Dermis microvascular lymphatic vessel endothelial cell (primary cell): ENCODE results near the gene BPIFB1. TPM values are rescaled to one million over a fixed set of nuclear protein-coding genes. Genes with fewer than 3 reads are reported as not detected.

Experiments
- total RNA-seq: library from RNA; depleted of rRNA; stranded (reverse); fragments of >200 nt; gene quantifications from 2 replicates; pipeline ENCODE4 v1.2.1, GENCODE V29; 2014

BPIFB1 gene
- total RNA-seq, 1 donor from 2014 or later = not detected

Other genes with a start within 250 kb of the BPIFB1 start
- gene BPIFB3, start 229.3 kb upstream of the BPIFB1 start, total RNA-seq = not detected in 2 replicates
- not detected in 2 replicates for gene BPIFB4, start 203.6 kb upstream of the BPIFB1 start, total RNA-seq
- not detected in 2 replicates for gene BPIFA2, start 115.1 kb upstream of the BPIFB1 start, total RNA-seq
- gene BPIFA3, start 65.9 kb upstream of the BPIFB1 start, total RNA-seq = not detected in 2 replicates
- not detected in 2 replicates for gene BPIFA1, start 47.2 kb upstream of the BPIFB1 start, total RNA-seq
- 17.3 and 20.5 TPM in 2 replicates for gene CDK5RAP1, start 118.3 kb downstream of the BPIFB1 start, total RNA-seq
- gene SNTA1, start 160.5 kb downstream of the BPIFB1 start, total RNA-seq = 6.2 and 7.5 TPM in 2 replicates
- gene CBFA2T2, start 206.9 kb downstream of the BPIFB1 start, total RNA-seq = 2.6 and 5.1 TPM in 2 replicates